ENCODE data around the gene TPX2. TPM values are rescaled to one million over a fixed set of nuclear protein-coding genes. Genes with fewer than 3 reads are reported as not detected.

TPX2 gene
- total and polyA plus RNA-seq, 3 donors from 2014 or later, result 39.7 to 74.6 (median 52.5) TPM

DNA sequence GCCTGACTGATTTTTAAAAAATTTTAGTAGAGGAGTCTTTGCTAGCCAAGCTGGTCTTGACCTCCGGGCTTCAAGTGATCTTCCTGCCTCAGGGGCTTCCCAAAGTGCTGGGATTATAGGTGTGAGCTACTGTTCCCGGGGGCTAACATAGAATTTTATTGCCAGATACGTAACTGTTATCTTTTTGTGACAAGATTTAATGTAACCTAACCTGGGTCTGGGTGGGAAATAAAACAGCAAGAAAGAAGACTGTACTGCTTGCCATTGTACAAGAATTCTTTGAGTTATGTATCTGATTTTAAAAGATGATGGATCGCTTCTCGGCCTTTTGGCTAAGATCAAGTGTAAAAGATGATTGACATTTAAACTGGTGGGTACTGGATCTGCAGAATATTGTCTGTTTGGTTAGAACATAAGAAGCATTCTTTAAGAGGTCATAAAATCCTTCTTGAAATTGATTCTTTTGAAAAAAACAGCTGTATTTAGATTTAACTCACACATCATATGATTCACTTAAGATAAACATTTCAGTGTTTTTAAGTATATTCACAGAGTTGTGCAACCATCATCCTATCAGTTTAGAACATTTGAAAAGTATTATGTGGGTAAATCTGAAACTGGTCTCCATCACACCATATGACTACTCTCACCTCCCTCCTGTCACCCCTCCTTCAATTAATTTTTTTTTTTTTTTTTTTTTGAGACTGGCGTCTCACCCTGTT, 21.6 kb downstream of the TPX2 start:
- no peak for DNase-seq
- WGBS, 2 donors, result 80 to 81% methylated on average over 6 of the region's 6 CpGs
- Histone ChIP-seq H3K4me1 (peaks cover 3% of the 10 kb centered on the region), H3K9me3 (no peaks in the 10 kb centered on the region), H3K27me3 (no peaks in the 10 kb centered on the region), H3K27ac (peak overlapping the region in 1 of 2 donors; percentile 33), H3K4me3 (no peak overlapping the region), H3K36me3 (ENCODE audit: low read depth, missing control alignments) (no peaks in the 10 kb centered on the region)
- TF ChIP-seq POLR2A (IDR thresholded peaks at IDR 0.05), result no peak
- TF ChIP-seq, protein P1, sequence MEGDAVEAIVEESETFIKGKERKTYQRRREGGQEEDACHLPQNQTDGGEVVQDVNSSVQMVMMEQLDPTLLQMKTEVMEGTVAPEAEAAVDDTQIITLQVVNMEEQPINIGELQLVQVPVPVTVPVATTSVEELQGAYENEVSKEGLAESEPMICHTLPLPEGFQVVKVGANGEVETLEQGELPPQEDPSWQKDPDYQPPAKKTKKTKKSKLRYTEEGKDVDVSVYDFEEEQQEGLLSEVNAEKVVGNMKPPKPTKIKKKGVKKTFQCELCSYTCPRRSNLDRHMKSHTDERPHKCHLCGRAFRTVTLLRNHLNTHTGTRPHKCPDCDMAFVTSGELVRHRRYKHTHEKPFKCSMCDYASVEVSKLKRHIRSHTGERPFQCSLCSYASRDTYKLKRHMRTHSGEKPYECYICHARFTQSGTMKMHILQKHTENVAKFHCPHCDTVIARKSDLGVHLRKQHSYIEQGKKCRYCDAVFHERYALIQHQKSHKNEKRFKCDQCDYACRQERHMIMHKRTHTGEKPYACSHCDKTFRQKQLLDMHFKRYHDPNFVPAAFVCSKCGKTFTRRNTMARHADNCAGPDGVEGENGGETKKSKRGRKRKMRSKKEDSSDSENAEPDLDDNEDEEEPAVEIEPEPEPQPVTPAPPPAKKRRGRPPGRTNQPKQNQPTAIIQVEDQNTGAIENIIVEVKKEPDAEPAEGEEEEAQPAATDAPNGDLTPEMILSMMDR (IDR thresholded peaks at IDR 0.05), result no peak
- intact Hi-C loops (cut with DNase I; ENCODE audit: low total_unique reads), result no loop called here

- peaks cover 3% of the 10 kb centered on the region for H3K4me1 ChIP-seq
- no peaks in the 10 kb centered on the region for H3K27me3 ChIP-seq
- no peak overlapping the region for H3K4me3 ChIP-seq
- intact Hi-C loops (cut with DNase I; ENCODE audit: low total_unique reads), result no loop called here
- TF ChIP-seq, protein P1 (IDR thresholded peaks at IDR 0.05), result no peak
- TF ChIP-seq POLR2A (IDR thresholded peaks at IDR 0.05), result no peak
- H3K27ac ChIP-seq, result peak overlapping the region; percentile 57 to 68
- no peaks in the 10 kb centered on the region for H3K36me3 ChIP-seq (ENCODE audit: low read depth, missing control alignments)
- H3K9me3 ChIP-seq, result no peaks in the 10 kb centered on the region
- DNase-seq, result no peak
- 46 to 69% methylated on average over 2 of the region's 2 CpGs for WGBS, 2 donors
Observed at GRCh38 chr20:31764641-31765305, 25.7 kb downstream of the TPX2 start.

GRCh38 chr20:31767805-31768204, 28.7 kb downstream of the TPX2 start:
- intact Hi-C loops (cut with DNase I; ENCODE audit: low total_unique reads), result no loop called here
- 95 to 100% methylated on average over 3 of the region's 3 CpGs for WGBS, 2 donors
- peak overlapping the region; percentile 33 to 62 for H3K27ac ChIP-seq
- TF ChIP-seq, protein P1 (IDR thresholded peaks at IDR 0.05), result no peak
- TF ChIP-seq POLR2A (IDR thresholded peaks at IDR 0.05), result no peak
- no peaks in the 10 kb centered on the region for H3K9me3 ChIP-seq
- H3K27me3 ChIP-seq, result no peaks in the 10 kb centered on the region
- peaks cover 3% of the 10 kb centered on the region for H3K4me1 ChIP-seq
- no peak overlapping the region for H3K4me3 ChIP-seq
- DNase-seq, result no peak
- no peaks in the 10 kb centered on the region for H3K36me3 ChIP-seq (ENCODE audit: low read depth, missing control alignments)

DNA sequence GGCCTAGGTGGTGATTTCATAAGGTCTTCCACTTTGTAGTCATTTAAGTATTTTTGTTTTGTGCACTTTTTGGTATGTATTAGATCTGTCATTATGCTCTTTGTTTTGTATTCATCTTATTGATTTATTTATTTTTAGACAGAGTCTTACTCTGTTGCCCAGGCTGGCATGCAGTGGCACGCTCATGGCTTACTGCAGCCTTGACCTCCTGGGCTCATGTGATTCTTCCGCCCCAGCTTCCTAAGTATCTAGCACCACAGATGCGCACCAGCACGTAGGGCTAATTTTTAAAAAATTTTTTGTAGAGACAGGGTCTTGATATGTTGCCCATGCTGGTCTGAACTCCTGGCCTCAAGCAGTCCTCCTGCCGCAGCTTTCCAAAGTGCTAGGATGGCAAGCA, 30.6 kb downstream of the TPX2 start:
- DNase-seq, result no peak
- H3K9me3 ChIP-seq, result no peaks in the 10 kb centered on the region
- H3K4me1 ChIP-seq, result peaks cover 3% of the 10 kb centered on the region
- H3K36me3 ChIP-seq (ENCODE audit: low read depth, missing control alignments), result no peaks in the 10 kb centered on the region
- no peaks in the 10 kb centered on the region for H3K27me3 ChIP-seq
- TF ChIP-seq POLR2A (IDR thresholded peaks at IDR 0.05), result no peak
- TF ChIP-seq, protein P1 (IDR thresholded peaks at IDR 0.05), result no peak
- 79 to 86% methylated on average over 5 of the region's 5 CpGs for WGBS, 2 donors
- no peak overlapping the region for H3K4me3 ChIP-seq
- intact Hi-C loops (cut with DNase I; ENCODE audit: low total_unique reads), result no loop called here
- H3K27ac ChIP-seq, result no peak overlapping the region
